HG03439 (cell line): ENCODE data around the gene MAGIX.
"Not testable (repeated sequence)": the region's sequence is repeated elsewhere in the genome, so short reads cannot be mapped to it uniquely, and the experiment has no call there.

Experiments used
- ATAC-seq: cut with Tn5 transposase; IDR thresholded peaks from one replicate; pipeline ENCODE4 v1.9.1; 2021; ENCODE audit warnings: mild to moderate bottlenecking, moderate library complexity; ENCODE audit not compliant: unreplicated experiment

The MAGIX gene

DNA sequence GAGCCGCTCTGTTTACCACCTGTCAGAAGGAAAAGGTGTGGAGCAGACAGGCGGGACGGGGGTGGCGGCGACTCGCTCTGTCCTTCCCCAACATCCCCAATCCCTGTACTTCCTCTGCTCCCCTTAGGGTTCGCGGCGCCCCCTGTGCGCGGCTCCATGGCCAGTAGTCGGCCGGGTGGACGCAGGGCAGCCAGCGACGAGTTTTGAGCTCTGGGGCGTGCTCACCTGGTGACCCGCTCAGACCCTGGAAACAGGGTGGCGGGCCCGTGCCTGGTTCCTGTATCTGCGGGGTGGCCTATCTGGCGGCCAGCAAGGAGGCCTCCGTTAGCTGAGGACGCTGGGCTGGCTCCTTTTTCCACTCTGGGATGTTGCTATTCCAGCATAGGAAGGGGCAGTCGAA lies 5.4 kb upstream of the MAGIX start:
- ATAC-seq = no peak

DNA sequence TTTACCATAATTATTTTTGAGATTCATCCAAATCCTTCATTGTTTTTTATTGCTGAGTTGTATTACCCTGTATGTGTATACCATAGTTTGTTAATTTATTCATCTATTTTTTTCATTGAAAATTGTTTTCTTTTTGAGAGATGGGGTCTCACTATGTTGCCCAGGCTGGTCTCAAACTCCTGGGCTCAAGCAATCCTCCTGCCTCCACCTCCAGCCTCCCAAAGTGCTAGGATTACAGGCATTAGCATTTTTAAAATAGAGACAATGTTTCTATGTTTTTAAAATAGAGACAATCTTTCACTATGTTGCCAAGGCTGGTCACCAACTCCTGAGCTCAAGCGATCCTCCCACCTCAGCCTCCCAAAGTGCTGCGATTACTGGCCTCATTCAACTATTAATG lies 1.6 kb upstream of the MAGIX start:
- no peak for ATAC-seq

DNA sequence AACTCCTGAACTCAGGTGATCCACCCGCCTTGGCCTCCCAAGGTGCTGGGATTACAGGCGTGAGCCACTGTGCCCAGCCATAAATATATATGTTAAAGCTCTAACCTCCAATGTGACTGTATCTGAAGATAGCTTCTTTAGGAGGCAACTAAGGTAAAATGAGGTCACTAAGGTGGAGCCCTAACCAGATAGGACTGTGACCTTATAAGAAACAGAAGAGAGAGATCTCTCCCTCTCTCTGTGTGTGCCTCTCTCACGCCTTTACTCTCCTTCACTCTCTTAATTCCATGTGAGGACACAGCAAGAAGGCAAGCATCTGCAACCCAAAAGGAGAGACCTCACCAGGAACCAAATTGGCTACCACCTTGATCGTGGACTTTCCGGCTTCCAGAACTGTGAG lies 926 bp upstream of the MAGIX start:
- ATAC-seq = no peak

DNA sequence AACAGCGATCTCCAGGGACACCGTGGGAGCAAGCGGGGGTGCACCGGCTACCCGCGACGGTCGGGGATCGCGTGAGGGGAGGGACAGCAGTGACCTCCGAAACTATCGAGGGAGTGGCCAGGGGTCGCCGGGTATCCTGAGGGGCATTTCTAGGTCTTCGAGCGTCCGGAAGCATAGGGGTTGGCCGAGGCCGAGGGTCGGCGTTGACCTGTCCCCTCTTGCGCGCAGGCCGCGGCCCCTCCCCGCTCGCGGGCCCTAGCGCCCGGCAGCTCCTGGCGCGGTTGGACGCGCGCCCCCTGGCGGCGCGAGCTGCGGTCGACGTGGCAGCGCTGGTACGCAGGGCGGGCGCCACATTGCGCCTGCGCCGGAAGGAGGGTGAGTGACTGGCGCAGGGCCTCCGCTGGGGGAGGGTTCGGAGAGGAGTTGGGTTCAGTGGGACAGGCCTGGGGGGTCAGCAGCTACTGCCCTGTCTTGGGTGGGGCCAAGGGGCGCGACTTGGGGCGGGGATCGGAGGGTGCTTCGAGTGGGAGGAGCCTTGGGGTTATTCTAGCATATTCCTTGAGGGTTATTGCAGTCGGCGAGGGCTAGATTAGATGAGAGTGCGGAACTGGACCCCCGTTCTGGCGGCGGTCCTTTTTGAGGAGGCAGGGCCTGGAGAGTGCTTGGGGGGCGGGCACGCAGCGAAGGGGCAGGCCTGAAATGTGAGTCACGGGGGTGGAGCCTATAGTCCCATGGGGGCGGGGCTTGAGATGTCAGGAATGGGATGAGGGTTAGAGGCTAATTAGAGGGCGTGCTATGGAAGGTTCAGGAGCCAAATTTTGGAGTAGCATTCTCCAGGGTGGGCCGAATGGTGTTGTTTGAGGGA lies 1.2 kb downstream of the MAGIX start:
- ATAC-seq = peak; percentile 56

DNA sequence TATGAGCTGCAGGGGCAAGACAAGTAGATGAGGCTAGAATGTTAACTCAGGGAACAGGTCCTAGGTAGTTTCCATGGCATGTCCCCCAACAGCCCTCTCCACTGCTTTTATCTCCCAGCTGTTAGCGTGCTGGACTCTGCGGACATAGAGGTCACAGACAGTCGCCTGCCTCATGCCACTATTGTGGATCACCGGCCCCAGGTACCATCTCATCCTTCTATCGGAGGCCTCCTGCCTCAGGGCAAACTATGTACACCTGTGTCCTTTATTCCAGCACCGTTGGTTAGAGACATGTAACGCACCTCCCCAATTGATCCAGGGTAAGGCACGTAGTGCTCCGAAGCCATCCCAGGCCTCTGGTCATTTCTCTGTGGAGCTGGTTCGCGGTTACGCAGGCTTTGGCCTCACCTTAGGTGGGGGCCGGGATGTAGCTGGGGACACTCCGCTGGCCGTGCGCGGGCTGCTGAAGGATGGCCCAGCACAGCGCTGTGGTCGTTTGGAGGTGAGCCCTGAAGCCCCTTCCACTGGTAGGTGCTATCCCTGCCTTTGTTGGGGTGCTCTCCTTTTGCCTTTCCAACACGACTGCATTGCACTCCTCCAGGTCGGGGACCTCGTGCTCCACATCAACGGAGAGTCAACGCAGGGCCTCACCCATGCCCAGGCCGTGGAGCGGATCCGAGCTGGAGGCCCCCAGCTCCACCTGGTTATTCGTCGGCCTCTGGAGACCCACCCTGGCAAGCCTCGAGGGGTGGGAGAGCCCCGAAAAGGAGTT lies 2.2 kb downstream of the MAGIX start:
- no peak for ATAC-seq

DNA sequence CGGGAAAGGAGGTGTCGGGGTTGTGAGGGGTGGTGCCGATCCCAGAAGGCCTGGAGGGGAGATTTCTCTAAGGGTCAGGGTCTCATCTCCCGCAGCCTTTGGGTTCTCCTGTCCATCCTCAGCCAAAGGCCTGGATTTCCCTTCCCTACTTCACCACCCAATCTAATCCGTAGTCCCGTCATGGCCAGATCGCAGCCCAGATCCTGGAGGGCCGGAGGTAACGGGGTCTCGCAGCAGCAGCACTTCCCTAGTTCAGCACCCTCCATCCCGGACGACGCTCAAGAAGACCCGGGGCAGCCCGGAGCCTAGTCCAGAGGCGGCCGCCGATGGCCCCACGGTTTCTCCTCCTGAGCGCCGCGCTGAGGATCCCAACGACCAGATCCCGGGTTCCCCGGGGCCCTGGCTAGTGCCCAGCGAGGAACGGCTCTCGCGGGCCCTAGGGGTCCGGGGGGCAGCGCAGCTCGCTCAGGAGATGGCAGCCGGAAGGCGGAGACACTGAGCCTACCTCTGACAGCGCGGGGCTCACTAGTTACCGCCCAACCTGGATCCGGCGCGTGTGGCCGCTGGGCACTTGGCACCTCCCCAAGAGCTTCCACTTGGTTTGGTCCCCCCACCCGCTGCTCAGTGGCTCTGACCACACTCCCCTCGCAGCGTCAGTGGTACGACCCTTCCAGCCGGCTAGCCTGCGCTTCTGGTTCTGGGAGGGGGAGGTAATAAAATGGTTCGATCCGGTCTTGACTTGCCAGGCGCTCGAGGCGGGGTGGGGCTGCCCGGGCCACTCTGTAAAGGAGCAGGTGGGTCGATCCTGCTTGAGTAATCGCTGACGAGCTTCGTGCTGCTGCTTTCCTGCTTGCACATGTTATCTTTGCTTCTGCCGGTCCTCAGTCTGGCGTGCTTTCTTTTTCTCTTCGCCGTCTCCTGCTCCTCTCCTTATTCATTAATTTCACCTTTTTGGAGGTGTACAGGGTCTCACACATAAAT lies 3.6 kb downstream of the MAGIX start:
- peak; percentile 41 for ATAC-seq

DNA sequence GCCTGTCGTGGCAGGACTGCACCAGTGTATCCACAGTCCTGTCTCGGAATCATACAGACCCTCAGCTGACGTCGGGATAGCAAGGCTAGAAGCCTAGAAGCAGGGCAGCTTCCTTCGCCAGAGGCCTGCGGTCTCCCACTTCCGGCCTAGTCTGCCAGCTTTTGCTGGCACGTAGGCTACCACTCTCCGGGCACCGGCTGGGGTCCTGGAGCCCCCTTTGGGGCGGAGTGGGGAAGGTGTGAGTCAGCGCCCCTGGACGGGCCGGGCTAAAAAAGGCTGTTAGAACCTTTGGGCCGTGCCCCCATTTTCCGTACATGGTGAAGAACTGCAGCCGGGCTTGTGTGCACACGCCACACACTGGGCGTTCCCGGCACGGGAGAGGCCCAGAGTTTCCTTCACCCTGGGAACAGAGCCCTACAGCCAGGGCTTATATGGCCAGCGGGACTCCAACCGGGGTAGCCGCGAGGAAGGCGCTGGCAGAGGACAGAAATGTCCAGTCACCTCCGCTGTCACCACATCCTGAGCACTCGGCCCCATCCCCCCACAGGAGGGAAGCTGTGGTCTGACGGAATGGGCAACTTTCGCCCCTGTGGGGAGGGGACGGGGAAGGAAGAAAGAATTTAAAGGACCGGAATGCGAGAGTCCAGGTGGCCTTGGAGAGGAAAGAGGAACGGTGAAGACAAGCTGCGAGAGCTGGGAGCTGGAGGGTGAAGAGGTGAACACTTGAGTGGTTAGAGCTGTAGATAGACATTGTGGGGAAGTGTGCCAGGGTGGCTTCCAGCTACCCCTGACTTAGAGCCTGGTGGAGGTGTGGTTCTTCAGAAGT lies 4.6 kb downstream of the MAGIX start:
- ATAC-seq = peak; percentile 20

DNA sequence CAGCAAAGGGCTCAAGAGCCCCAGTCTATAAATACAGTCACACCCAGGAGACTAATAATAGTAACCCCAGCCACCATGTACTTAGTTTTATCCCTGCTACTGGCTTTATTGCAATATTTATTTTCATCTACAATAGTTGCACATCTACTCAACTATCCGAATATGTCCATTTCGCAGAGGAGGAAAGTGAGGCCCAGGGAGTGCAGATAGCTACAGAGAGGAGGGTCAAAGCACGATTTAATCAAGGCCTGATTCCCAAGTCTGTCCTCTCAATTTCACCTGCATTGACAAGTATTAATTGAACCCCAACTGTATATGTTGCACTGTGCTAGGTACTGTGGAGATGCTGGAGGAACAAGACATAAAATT lies 5.2 kb downstream of the MAGIX start:
- ATAC-seq = no peak

DNA sequence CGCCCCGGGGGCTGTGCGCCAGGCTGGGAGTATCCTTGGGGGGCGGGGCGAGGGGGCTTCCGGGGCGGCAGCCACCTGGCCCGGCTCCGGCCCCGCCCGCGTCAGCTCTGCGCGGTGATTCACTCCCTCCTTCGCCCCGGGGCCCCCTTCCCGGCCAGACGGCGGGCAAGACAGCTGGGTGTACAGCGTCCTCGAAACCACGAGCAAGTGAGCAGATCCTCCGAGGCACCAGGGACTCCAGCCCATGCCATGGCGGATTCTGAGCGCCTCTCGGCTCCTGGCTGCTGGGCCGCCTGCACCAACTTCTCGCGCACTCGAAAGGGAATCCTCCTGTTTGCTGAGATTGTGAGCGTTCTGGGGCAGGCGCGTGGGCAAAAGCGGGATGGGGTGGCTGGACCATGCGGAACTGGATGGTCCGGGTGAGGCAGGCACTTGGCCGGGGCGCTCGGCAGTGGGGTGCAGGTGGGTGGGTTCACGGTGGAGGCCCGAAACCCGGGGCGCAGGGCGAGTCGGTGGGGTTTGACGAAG lies 9.3 kb downstream of the MAGIX start, which contains the start of gene PLP2:
Gene PLP2, plus strand, starts transcription at position 147 of the 528 bp plus-strand sequence. Its CDS starts 103 bp downstream, at position 250.
- ATAC-seq = peak; percentile 31

DNA sequence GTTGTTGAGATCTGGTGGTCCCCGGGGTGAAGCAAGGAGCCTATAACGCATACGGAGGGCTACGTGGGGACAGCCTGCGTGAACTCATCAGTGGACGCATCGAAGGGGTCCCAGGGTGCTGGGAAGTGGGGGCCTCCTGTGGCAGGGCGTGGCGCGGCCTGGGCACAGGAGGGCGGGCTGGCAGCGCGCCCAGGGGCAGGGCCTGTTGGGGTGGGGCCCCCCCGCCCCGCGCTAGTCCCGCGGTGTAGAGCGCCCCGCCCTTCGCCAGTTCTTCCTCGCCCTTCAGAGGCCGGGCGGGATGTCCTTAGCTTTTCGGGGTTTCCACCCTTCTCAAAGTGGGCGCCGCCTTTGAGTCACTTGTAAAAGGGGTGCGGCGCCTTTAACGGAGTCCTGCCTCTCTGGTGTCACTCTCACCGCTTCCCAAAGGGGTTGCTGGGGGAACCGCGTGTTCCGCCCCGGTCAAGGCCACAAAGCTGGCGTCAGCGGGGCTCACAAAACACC lies 9.8 kb downstream of the MAGIX start:
- ATAC-seq = peak; percentile 74

DNA sequence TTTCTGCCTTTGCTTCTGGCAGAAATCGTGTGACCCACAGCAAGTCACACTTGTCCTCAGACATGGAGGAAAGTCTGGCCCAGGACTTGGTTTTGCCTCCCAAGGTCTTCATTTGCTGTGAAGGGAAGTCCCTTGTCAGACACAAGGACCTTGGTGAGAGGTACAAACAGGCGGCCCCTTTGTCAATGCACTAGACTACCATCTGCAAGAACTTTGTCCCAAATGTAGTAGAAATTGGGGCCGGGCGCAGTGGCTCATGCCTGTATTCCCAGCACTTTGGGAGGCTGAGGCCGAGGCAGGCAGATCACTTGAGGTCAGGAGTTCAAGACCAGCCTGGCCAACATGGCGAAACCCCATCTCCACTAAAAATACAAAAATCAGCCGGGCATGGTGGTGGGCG lies 11.0 kb downstream of the MAGIX start:
- not testable (repeated sequence) for ATAC-seq

DNA sequence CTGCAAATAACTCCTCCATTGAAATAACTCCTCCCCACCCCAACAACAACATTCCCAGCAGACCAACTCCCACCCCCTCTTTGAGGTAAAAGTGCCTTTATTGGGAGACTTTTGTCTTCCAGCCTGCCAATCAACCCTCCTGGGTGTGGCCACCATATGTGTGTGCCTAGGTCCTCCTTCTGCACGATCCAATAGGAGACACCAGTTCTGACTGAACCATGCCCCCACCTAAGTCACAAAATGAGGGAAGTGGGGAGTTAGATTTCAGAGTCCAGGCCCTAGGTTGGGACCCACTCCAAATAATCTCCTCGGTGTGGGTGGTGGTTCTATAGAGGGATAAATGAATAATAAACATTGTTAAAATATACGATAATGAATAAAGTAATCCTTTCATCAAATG lies 12.2 kb downstream of the MAGIX start:
- no peak for ATAC-seq

DNA sequence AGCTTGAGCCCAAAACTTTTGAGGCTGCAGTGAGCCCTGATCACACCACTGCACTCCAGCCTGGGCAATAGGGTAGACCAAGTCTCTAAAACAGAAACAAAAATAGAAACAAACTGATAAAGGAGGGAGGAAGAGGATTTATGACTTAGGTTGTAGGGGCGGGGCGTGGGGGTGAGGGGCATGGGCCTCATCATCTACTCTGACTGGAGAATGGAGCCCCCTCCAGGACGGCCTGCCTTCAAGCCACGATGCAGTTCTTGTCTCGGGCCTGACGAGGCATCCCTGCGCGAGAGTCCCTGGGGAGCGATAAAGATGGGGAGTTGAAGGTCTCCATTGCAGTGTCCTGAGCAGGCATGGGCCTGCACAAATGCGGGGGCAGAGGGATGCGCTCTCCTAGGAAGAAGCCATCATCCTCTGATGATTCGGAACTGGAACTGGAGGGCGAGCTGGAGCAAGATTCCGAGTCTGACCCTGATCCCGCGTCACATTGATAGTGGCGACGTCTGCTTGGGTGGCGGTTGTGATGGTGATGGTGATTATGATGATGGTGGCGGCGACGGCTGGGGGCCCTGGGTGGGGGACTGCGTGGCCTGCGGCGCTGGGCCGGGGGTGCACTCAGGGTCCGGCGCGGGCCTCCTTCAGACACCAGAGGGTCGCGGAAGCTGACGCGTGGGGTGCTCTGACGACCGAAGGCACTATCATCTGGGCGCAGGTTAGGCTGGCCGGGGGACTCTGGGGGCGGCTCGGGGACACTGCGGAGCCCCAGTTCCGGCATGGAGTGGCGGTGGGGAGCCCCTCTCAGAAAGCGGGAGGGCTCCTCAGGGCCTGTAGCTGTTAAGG lies 13.1 kb downstream of the MAGIX start:
- ATAC-seq = no peak

DNA sequence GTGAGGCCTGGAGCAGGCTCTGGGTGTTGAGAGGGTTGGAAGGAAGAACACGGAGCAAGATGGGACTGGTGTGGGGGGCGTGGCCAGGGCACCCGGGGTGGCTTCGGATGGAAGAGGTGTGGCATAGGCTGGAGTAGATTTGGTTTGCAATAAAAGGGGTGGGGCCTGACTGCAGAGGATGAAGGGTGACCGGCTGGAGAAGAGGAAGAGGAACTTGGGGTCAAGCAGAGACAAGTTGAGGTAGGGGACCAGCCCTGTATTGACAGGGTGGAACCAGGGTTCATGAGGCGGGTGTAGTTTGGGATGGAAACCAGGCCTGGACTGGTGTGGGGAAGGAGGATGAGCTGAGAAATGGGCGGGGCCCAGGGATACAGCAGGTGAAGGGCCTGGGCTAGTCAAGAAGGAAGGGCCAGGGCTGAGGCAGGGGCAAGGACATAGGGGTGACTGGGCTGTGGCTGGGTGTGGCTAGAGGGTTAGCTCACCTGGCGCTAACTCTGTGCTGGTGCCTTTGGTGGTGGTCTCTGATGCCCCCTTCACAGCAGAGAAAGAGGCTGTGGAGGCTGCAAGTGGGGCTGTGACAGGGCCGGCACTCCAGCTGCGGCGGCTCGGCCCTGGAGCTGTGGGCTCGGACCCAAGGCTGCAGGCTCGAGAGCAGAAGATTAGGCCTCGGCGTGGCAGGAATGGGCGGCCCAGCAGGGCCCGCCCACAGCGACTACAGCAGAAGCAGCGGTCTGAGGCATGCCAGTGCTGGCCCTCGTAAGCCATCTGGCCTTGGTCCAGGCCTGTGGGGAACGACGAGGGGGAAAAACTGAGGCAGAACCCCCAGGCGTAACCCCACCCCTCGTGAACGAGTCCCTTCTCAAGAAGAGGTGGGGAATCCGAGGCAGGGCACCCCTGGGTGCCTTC lies 14.1 kb downstream of the MAGIX start:
- no peak for ATAC-seq

DNA sequence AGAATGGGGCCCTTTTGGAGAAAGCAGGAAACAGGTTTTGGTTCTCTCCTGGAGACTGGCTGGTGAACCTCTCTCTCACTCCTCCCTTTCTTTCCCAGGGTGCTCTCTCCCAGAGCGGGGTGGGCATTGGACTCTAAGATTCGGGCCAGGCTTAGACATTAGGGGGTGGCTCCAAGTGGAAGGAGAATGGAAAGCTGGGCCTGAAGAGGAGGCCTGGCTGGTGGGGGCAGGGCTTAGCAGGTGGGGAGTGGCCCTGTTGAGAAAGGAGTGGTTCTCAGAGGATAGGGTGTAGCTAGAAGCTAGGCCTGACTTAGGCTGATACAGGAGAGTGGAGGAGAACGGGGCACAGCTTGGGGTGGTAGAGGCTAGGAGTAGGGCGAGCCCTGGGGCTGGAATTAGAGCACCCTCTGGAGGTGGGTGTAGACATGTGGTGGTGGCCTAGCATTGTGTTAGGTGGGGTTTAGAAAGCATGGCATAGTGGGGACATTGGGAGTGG lies 14.8 kb downstream of the MAGIX start:
- ATAC-seq = no peak

DNA sequence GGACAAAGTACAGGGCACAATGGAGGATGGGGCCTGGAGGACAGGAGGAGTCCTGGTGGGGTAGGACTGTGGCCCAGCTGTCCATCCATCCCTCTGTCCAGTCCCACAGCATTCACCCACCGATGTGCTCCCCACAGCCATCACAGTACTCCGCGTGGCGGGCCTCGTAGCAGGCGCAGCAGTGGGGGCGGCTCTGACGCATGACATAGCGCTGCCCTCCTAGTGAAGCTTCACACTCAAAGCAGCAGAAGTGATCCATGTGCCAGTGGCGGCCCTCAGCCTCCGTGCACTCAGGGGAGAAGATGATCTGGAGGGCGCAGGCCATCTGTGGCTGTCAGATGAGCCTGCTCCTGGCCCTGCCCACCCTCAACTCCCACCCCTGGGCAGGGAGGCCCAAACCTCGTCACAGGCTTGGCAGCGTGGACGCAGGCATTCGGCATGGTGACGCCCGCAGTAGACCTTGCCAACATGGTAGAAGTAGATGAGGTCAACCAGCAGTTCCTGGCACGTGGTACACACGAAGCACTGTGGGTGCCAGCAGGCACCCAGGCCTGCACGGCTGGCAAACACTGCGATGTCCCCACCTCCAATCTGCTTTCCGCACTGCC lies 15.4 kb downstream of the MAGIX start:
- no peak for ATAC-seq

DNA sequence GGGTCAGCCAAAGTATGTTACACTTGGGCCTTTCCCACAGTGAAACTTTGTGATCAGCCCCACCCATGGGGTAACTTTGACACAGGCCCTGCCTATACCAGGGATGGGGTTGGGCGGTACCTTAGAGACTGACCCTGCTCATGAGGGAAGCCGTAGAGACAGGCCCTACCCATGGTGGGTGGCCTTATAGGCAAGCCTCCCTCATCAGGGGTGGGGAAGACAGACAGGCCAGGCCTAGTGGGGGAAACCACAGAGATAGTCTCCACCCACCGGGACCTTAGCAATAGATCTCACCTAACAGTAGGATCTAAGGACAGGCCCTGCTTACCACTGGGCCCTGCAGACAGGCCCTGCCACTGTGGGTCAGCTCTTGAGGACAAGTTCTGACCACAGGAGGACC lies 16.0 kb downstream of the MAGIX start:
- no peak for ATAC-seq
